HL-60/S4 treated with phorbol 12-myristate 13-acetate at 8.2 ng/mL for 4 days and 3 days (cell line): ENCODE data around the gene SAXO2.
"Not testable (repeated sequence)": the region's sequence is repeated elsewhere in the genome, so short reads cannot be mapped to it uniquely, and the experiment has no call there.

ENCODE experiments used
- in situ Hi-C: fragments of 300-500 bp; cut with MboI; formaldehyde crosslinking; loops from 2 replicates; pipeline ENCODE4 v1.15.0; 2022; ENCODE audit warnings: low sequenced_read_pairs

The SAXO2 gene

GRCh38 chr15:82284381-82284780, 21.8 kb downstream of the SAXO2 start:
- in situ Hi-C loops = not testable (repeated sequence)

DNA sequence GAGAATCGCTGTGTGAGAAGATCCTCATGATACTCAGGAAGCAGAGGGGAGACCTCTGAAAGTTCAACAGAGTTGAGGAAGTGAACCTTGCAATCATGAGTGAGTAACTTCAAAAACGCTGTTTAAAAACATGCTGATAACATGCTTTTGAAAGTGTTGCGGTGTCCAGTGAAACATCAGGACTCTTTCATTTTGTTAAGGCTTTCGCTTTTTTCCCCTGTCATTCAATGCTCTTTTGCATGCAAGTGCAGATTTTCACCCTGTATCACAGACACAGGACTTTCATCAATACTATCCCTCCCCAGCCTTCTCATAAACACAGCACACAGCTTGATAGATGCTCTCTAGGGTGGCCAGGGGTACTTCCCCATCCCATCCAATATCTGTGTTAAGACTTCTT, 23.9 kb downstream of the SAXO2 start:
- in situ Hi-C loops = not testable (repeated sequence)

GRCh38 chr15:82288202-82288601, 25.6 kb downstream of the SAXO2 start:
- in situ Hi-C loops = not testable (repeated sequence)

GRCh38 chr15:82292271-82292670, 29.7 kb downstream of the SAXO2 start:
- in situ Hi-C loops = no loop called here

DNA sequence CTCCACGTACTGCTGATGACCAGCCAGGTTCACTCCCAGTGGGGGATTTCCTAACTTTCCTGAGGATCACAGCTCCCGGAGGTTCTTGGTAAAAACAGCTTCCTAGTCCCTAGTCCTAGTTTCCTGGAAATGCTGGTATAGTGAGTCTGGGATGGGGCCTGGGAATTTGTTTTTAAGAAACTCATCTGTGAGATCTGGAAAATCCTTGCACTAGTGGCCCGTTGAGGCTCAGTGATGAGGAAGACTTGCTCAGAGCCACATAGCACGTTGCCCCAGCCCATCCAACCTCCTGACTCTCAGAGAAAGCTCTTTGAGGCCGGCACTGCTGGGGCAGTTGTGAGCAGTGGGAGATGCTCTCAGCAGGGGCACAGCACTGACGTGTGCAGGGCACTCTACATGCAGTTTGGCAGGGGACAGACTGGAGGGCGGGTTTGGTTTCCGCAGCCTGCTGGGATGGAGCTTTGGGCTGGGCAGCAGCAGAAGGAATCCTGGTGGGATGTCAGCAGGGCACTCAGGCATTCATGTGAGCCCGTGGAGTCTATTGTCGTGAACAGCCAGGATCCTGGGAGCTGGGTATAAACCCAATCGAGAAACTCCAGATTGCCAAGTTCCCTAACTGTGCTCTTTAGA, 31.6 kb downstream of the SAXO2 start:
- in situ Hi-C loops = no loop called here

GRCh38 chr15:82297546-82297945, 34.9 kb downstream of the SAXO2 start:
- in situ Hi-C loops = no loop called here

DNA sequence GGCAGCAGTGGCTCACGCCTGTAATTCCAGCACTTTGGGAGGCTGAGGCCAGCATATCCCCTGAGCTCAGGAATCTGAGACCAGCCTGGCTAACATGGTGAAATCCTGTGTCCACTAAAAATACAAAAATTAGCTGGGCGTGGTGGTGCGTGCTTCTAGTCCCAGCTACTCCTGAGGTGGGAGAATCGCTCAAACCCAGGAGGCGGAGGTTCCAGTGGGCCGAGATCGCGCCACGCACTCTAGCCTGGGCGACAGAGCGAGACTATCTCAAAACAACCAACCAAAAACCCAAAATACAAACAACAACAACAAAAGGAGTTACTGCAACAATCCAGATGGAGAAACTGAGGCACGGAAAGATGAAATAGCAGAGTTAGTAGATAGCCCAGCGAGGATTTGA, 35.4 kb downstream of the SAXO2 start:
- in situ Hi-C loops = no loop called here

DNA sequence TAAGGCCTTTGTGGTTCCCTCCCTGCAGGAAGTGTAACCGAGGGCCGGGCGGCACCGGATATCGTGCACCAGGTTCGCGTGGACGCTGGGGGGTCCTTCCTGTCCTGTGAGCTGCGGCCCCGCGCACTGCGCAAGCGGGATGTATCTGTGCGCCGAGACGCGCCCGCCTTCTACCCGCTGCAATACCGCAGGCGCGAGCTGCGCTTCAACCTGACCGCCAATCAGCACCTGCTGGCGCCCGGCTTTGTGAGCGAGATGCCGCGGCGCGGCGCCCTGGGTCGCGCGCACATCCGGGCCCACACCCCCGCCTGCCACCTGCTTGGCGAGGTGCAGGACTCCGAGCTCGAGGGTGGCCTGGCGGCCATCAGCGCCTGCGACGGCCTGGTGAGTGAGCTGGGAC, 35.9 kb downstream of the SAXO2 start:
- in situ Hi-C loops = no loop called here

GRCh38 chr15:82299511-82299914, 36.9 kb downstream of the SAXO2 start:
- in situ Hi-C loops = not testable (repeated sequence)

- in situ Hi-C loops = not testable (repeated sequence)
Observed at GRCh38 chr15:82300326-82300725, 37.7 kb downstream of the SAXO2 start.

DNA sequence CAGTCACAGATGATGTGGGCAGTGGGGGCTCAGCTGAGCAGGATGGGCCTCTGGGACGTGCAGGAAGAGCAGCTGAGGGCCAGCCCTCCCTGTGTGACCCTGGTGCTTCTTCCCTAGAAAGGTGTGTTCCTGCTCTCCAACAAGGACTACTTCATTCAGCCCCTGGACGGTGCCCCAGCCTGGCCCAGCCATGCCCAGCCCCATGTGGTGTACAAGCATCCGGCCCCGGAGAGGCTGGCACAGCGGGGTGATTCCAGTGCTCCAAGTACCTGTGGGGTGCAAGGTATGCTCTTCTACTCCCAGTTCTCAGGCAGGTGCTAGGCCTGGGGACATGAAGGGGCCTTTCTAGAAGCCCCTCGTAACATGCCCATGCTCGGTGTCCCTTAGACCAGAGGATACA, 38.3 kb downstream of the SAXO2 start:
- in situ Hi-C loops = no loop called here

DNA sequence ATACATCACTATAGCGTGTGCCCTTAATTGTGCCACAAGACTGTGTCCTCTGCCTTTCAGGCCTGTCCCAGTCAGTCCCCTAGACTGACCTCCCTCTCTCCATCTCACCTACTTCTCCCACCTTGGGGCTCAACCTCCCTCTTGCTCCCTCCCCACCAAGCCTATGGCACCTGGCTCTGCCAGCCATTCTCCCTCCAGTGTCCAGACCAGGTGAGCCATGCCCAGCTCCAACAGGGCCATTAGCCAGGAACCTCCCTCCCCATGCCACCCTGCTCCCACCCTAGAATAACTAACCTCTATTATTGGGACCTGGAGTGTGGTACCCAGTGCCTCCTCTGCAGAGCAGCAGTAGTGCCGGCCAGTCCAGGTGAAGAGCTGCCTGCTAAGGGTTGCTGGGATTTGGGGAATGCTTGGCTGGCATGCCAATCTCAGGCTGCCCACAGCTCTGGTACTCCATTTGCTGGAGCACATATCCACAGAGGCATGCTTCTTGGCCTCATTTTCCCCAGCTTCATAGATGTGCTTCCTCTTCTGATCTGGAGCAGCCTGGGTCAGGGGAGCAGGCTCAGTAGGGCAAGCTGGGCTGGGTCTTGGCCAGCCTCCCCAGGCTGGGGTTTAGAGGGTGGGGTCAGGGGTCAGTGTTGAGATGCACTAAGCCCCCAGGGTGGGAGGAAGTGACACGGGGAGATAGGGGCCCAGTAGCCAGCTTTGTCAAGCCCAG, 38.8 kb downstream of the SAXO2 start:
- in situ Hi-C loops = no loop called here

- in situ Hi-C loops = no loop called here
Observed at GRCh38 chr15:82303956-82304777, 41.5 kb downstream of the SAXO2 start.

DNA sequence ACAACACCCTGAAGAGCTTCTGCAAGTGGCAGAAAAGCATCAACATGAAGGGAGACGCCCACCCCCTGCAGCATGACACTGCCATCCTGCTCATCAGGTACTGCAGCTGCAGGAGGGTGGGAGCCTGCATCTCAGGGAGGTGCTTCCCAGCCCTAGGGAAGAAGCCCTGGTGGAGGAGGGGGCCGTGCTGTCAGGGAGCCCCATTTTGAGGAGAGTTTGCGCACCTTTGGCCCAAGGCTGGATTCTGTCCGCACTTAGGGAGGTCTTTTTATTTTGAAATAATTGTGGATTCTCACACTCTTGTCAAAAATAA, 42.1 kb downstream of the SAXO2 start:
- in situ Hi-C loops = no loop called here

GRCh38 chr15:82305621-82306048, 43.0 kb downstream of the SAXO2 start:
- in situ Hi-C loops = no loop called here

DNA sequence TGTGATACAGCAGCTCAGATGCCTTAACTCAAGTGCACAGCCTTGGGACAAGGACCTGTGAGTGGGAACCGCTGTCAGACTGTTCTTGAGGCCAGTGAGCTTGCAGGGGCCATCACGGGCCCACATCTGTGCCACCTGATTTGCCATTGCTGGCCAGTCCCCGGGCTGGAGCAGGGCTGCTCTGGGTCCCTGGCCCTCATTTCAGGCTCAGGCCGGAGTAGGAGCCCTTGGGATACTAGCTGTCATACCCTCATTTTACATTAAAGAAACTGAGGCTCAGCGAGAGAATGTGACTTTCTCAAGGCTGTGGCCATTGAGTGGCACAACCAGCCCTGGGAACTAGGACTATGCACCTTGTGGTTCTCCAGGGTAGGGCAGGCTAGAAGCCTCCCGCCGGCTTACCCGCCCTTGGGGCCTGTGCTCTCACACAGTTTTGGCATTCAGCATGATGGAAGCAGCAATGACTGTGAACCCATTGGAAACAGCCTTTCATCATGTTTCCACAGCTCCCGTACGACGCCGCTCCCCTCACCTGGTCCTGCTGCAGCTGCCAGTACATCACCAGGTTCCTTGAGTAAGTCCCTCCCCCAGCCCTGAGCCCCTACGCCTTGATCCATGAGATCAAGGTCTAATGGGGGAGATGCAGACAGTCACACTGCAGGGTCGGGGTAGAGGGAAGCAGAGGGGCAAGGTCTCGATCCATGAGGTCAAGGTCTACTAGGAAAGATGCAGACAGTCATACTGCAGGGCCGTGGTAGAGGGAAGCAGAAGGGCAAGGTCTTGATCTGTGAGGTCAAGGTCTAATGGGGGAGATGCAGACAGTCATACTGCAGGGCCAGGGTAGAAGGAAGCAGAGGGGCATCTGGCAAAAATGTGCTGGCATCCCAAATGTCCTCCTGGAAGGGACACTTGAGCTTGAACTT, 44.4 kb downstream of the SAXO2 start:
- in situ Hi-C loops = no loop called here

- in situ Hi-C loops = no loop called here
Observed at GRCh38 chr15:82307714-82308081, 45.1 kb downstream of the SAXO2 start.

GRCh38 chr15:82309802-82310201, 47.2 kb downstream of the SAXO2 start:
- in situ Hi-C loops = no loop called here

DNA sequence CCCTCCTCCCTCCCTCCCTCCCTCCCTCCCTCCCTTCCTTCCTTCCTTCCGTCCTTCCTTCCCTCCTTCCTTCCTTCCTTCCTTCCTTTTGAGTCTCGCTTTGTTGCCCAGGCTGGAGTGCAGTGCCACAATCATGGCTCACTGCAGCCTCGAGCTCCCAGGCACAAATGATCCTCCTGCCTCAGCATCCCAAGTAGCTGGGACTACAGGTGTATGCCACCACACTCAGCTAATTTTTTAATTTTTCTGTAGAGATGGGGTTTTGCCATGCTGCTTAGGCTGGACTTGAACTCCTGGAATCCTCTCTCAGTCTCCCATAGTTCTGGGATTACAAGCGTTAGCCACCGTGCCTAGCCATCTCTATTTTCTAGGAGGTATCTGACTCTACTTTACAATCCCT, 48.7 kb downstream of the SAXO2 start:
- in situ Hi-C loops = not testable (repeated sequence)

DNA sequence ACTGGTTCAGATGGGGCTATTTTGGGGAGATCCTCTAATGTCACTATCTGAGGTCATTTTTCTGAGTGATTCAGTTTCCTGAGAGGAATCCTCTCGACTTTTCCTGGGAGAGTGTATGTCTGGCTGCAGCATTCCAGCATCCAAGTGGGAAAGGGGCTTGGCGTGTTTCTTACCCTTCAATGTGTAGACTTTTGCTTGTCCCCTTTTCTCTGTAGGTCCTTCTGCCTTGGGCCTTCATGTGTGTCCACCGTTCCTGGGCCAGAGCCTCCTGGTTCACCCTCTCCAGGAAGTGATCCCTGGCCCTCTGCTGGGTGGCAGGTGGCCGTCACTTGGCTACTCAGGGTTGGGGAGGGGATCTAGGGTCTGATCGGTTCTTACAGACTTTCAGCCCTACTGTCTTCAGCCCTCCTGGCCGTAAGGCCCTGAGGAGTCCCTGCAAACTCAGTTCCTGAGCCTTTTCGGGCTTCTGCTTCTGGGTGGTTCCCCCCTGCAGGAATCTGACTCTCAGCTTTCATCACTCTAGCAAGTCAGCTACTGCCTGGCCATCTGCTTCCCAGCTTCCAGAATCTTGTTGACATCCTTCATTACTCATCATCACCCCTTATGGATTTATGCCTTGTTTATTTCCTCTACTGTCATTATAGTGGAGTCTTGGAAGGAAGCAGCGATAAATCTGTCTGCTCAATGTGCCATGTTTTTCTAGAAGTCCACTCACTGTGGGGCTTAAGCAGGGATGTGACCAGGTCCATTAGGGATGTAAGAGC, 50.1 kb downstream of the SAXO2 start:
- in situ Hi-C loops = no loop called here
